ENCODE data around the gene RUVBL1. TPM values are rescaled to one million over a fixed set of nuclear protein-coding genes. Genes with fewer than 3 reads are reported as not detected.

RUVBL1 gene
- 51.3 and 70.3 TPM in 2 replicates for total RNA-seq

DNA sequence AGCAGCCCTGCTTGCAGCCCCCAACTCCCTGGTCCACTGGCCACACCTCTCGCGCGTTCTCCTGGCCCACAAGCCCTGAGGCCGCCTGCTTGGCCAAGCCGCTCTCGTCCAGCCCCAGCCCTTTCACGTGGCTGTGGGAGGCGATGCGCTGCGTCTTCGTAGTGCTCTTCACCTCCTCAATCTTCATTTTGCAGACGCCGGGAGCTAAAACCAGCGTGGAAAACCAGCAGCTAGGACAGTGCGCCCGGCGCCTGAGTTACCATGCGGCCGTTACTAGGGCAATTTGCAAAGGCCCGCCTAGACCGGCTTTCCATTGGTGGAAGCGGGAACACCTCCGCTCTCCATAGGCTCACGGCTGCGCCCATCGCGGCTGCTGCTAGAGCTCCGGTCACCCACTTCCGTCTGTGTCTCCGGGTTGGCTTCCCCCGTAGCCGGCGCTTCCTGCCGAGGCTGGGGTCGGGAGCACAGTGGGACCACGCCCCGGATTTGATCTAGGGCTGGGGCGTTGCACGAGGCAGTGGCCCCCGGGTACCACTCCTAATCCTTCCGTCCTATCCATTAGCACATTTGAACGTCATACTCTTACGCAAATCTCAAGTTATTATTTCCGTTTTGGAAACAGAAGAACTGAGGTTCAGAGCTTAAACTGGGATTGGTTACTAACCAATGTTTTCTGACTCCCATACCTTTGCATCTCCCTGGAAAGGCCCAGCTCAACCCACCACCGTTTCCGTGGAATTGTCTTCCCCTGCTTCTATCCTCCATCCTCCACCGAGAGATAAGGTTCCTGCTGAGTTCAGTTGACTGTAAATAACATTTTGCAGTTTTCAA is at the start of gene RUVBL1:
TSS of gene RUVBL1 (minus strand) at position 275 of the 831 bp plus-strand sequence. CDS start at position 187, 88 bp downstream.

GRCh38 chr3:128153156-128154041 is 29.8 kb upstream of the RUVBL1 start, which contains the start of gene EEFSEC:
TSS of gene EEFSEC (plus strand) at chr3:128153481. CDS start at chr3:128153508, 27 bp downstream.

DNA sequence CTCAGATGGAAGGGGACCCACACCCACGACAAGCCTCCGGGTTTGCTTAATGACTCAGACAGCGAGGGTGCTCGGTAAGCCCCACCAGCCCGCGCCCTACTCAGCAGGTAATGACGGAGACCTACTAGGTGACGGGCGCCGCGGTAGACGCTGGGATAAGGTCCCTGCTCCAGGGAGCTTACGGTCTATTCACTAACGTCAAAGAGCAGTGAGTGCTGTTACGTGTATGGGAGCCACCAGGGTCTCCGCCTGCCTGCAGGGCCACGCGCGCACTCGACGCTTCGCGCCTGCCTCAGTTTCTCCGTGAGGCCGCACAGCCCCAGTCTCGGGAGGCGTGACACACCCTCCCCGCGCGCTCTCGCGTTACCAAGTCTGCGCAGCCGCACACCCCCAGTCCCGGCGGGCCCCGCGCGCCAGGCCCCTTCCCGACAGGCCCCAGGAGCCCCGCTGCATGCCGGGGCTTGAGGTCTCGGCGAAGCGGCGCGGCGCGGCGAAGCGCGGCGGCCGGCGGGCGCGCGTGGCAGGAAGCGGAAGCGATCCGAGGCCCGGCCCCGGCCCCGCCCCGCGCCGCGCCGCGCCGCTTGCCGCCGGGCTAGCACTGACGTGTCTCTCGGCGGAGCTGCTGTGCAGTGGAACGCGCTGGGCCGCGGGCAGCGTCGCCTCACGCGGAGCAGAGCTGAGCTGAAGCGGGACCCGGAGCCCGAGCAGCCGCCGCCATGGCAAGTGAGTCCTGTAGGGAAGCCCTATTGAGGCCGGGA is 71.6 kb downstream of the RUVBL1 start, which contains the start of gene SEC61A1:
TSS of gene SEC61A1 (plus strand) at position 601 of the 758 bp plus-strand sequence. CDS start at position 717, 116 bp downstream.

Small RNA genes within 50 kb of the gene (small RNA-seq; reads per million reads assigned to genes)
- 0.48 reads per million, percentile 29 among the genes with 10 or more reads in this experiment for gene RNU2-37P
- not detected for gene RNU6-823P

Other genes starting within 250 kb of the RUVBL1 start
- gene KBTBD12, start 208.6 kb downstream of the RUVBL1 start, total RNA-seq: not detected in 2 replicates
- 280 and 310 TPM in 2 replicates for gene SEC61A1, start 71.4 kb downstream of the RUVBL1 start, total RNA-seq
- 5.2 and 7.8 TPM in 2 replicates for gene EEFSEC, start 29.7 kb upstream of the RUVBL1 start, total RNA-seq

Measured in vein endothelial cell (primary cell).